Fibroblast of skin of left biceps (primary cell): ENCODE results near the gene RIN3.

Experiments used
- DNase-seq, 2 experiments: peaks; one replicate each; pipeline ENCODE4 v3.0.0-alpha.2; 2013; ENCODE audit warnings: low read depth in 2 of 2

Gene RIN3

DNA sequence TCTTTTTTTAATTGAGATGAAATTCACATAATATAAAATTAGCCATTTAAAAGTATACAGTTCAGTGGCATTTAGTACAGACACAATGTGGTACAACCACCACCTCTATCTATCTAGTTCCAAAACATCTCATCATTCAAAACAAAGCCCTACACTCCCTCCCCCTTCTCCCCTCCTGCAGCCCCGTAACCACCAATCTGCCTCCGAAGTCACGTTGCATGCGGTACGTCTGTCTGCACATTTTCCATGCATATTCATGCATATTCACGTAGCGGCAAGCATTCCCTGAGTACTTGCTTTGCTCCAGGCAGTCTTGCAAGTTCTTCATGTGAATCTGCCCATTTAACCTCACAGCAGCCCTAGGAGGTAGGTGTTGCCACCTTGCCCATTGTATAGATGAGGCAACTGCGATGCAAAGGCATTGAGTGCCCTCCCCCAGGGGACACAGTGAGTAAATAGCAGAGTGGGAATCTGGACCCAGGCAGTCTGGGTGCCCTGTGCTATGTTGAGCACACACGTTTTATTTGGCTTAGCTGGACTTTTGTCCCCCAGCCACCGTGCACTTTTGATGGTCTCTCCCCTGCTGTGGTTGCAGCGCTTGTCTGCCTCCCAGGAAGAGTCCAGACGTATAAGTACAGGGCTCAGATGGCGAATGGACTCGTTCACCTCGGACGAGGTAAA is 43.4 kb downstream of the RIN3 start:
- no peak for DNase-seq

GRCh38 chr14:92557544-92557912 is 43.9 kb downstream of the RIN3 start:
- no peak for DNase-seq

DNA sequence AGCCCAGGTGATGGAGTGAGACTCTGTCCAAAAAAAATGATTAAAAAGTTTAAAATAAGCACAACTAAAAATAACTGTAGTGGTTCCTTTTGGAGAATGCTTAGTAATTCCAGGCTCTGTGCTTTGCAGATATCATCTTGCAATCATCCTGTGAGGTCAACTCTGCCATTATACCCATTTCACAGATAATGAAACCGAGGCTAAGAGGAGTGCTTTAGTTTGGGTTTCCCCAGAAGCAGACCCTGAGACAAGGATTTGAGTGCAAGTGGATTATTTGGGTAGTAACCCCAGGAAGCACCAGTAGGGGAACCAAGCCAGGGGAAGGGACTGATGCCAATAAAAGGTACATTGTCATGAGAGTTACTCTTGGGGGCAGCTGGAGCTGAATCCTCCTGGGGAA is 44.7 kb downstream of the RIN3 start:
- no peak for DNase-seq

DNA sequence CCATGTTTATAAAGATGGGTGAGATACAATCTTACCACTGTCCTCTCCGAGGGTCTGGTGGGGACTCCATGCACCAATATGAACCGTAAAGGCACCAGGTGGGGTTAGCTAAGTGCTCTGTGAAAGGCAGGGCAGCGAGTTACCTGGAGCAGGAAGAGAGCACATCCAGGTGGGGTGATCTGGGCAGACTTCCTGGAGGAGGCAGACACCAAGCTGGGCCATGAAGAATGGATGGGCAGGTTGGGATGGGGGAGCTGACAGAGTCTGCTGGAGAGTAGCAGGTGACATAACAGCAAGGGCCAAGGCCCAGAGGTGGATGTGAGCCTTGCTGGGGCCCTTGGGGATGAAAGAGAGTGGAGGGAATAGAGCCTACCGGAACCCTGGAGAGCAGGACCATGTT is 45.9 kb downstream of the RIN3 start:
- DNase-seq = no peak

DNA sequence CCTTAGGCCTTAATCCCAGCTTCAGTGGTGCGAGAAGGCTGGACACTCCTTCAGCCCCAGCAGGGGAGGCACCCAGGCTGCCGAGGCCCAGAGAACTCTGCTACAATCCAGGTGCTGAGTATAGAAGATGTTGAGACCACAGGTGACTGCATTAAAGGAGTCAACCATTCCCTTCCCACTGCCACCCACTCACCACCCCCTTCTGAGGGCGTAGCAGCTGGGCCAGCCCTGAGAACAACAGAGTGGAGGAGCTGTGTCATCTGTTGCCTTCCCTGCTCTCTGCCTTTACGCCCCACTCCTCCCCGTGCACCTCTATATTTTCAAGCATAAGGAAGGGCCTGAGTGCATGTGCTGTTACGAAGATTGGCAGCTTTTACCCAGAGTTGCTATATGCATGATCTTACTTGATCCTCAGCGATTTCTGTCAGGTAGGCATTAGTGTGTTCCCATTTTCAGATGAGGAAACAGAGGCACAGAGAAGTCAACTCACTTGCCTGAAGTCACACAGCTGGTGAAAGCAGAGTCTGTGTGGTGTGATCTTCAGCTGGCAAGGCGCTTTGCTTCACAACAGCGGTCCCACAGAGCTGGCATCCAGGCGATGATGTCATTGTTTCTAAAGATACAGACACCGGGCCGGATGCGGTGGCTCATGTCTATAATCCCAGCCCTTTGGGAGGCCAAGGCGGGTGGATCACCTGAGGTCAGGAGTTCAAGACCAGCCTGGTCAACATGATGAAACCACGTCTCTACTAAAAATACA is 46.7 kb downstream of the RIN3 start:
- DNase-seq = no peak

DNA sequence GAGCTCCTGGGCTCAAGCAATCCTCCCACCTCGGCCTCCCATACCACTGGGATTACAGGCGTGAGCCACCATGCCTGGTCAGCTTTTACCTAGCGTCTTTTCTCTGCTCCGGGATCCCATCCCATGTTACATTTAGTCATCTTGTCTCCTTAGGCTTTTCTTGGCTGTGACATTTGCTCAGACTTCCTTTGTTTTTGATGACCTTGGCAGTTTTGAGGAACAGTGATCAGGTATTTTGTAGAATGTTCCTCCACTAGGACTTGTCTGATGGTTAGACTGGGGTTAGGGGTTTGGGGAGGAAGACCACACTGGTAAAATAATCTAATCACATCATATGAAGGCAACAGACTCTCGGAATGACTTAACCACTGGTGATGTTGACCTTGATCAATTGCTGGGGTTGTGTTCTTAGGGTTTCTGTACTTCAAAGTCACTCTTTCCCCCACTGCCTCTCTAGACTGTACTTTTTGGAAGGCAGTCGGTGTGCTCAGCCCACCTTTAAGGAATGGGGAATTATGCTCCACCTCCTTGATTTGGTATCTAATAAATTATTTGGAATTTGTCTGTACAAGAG is 48.4 kb downstream of the RIN3 start:
- DNase-seq = no peak

DNA sequence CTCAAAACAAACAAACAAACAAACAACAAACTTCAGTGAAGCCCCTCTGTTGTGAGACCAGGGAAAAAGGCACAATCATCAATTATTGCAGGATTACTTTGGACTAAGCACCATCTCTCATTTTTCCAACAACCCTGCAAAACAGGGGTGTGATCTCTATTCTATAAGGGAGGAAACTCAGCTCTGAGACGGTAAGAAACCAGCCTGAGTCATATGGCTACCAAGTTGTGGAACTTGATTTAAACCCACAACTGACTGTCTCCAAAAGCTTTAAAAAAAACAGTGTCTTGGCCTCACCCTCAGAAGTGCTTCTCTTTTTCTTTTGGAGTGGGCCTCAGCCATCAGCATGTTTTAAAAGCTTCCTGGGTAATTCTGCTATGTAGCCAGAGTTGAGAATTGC is 49.8 kb downstream of the RIN3 start:
- DNase-seq = no peak

- no peak for DNase-seq
Measured at GRCh38 chr14:92563765-92564285, 50.2 kb downstream of the RIN3 start.

DNA sequence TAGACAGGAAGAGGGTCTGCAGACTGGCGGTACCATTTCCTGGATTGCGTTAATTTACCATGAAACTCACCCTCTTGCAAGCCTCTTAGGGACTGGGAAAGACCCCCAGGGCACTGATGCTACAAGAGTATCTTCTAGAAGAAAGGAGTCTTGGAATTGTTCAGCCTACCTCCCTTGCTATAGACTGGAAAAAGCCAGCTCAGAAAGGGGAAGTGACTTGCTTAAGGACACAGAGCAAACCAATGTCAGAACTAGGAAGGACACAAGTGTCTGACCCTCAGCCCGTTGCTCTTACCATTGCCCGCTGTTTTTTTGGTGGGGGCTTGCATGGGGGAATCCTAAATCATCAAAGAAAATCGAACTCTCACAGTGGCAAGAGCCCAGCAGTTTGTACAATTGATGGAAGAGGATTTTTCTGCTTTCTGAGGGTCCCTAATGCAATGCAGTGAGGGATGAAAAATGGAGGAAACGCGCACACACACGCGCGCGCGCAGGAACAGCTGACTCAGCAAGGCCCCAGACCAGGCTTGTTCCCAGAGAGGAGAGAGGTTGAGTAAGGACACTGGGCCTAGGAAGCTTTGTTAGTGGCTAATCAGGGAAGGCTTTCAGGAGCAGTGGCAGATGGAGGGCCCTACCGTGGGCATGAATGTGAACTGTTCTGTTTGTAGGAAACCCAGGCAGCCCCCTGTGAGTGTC is 50.9 kb downstream of the RIN3 start:
- no peak for DNase-seq

- no peak for DNase-seq
Measured at GRCh38 chr14:92565040-92565717, 51.6 kb downstream of the RIN3 start.

DNA sequence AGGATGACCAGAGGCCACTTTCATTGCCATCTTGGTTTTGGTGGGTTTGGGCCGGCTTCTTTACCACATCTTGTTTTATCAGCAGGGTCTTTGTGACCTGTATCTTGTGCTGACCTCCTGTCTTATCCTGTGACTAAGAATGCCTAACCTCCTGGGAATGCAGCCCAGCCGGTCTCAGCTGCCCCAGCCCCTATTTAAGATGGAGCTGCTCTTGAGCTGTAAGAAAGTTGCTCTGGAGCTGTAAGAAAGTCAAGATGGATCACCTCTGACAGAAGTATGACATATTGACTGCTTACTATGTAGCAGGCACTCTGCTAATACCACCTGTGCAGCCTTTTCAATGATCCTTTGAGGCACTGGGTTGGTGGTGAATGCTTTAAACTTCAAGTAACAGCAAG is 52.1 kb downstream of the RIN3 start:
- no peak for DNase-seq

- DNase-seq = no peak
Measured at GRCh38 chr14:92567173-92567725, 53.7 kb downstream of the RIN3 start.

- no peak for DNase-seq
Measured at GRCh38 chr14:92568621-92569479, 55.3 kb downstream of the RIN3 start.

DNA sequence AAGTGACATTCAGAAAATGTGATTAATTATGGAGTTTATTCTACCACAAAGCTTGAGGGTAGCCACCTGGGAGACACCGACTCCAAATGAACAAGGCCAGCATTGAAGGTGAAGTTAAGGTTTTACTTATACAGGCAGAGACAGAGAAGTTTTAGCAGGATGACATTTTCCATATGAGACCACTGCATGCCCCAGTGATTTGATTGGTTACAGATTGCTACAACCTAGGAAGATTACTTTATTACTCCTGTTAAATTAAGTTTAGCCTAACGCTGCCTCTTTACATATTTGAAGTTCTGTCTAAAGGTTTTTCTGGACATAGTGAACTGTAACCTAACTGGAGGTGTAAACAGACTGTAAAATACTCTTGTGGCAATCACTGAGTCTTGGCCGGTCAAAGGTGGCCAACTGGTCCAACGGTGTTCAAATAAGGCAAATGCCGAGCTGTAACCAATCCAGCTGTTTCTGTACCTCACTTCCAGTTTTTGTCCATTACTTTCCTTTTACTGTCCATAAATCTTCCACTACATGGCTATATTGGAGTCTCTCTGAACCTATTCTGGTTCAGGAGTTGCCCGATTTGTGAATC is 57.2 kb downstream of the RIN3 start:
- no peak for DNase-seq

DNA sequence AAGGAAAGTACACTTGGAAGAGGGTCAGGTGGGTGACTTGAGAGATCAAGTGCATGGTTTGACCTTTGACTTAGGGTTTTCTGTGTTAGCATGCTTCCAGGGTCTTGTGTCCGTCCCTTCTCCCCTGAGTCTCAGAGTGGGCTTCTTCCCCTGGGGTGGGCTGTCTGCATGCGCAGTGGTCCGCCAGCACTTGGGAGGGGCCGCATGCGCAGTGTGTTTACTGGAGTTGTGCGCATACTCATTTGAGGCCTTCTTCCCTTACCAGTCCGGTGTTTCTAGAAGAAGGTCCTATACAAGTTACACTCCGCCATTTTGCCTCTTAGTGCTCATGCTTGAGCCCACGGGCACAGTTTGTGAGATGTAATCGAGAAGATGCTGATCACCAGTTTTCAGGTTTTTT is 58.5 kb downstream of the RIN3 start:
- no peak for DNase-seq

GRCh38 chr14:92573761-92574498 is 60.3 kb downstream of the RIN3 start:
- no peak for DNase-seq

GRCh38 chr14:92575061-92575747 is 61.6 kb downstream of the RIN3 start:
- no peak for DNase-seq

- DNase-seq = no peak
Measured at GRCh38 chr14:92575748-92576303, 62.2 kb downstream of the RIN3 start.
